HUES6 (cell line): Measurements from ENCODE around the gene NIT2.

ENCODE experiments used
- H3K27ac ChIP-seq: 2 replicates; pipeline ENCODE4 v1.7.0; 2013; ENCODE audit warnings: low read depth, mild to moderate bottlenecking, low read length, inconsistent platforms
- H3K27me3 ChIP-seq: 2 replicates; pipeline ENCODE4 v1.6.1; 2013; ENCODE audit warnings: low read length; ENCODE audit not compliant: control insufficient read depth, insufficient read depth
- H3K36me3 ChIP-seq: 2 replicates; pipeline ENCODE4 v1.6.1; 2013; ENCODE audit warnings: low read length; ENCODE audit not compliant: control insufficient read depth, insufficient read depth
- H3K4me1 ChIP-seq: 2 replicates; pipeline ENCODE4 v1.6.1; 2013; ENCODE audit warnings: low read length; ENCODE audit not compliant: control insufficient read depth, insufficient read depth
- H3K4me3 ChIP-seq: 2 replicates; pipeline ENCODE4 v1.5.1; 2013; ENCODE audit warnings: low read depth, low read length
- H3K9ac ChIP-seq: one replicate; pipeline ENCODE4 v1.6.1; 2013; ENCODE audit warnings: mild to moderate bottlenecking, low read length
- H3K9me3 ChIP-seq: 2 replicates; pipeline ENCODE4 v1.6.1; 2013; ENCODE audit warnings: low read depth, low read length; ENCODE audit not compliant: control insufficient read depth, insufficient read depth

NIT2 gene

GRCh38 chr3:100334488-100335351 lies at the start of gene NIT2:
NIT2 (plus strand) TSS chr3:100334757; CDS start chr3:100334792, 35 bp downstream.
- H3K36me3 ChIP-seq: peaks cover 9% of the 10 kb centered on the region; the same call in 1 of the 2 replicates
- peaks cover 13% of the 10 kb centered on the region for H3K4me1 ChIP-seq
- peak within 1 kb of the TSS; percentile 90 for H3K9ac ChIP-seq
- peak within 1 kb of the TSS; percentile 60 for H3K4me3 ChIP-seq
- no peaks in the 10 kb centered on the region for H3K9me3 ChIP-seq
- H3K27me3 ChIP-seq: no peaks in the 10 kb centered on the region
- H3K27ac ChIP-seq: peak within 1 kb of the TSS; percentile 84; the same call in 1 of the 2 replicates

GRCh38 chr3:100288288-100288894 lies 46.2 kb upstream of the NIT2 start:
- Histone ChIP-seq H3K36me3 (peaks cover 83% of the 10 kb centered on the region), H3K9ac (no peak overlapping the region)

DNA sequence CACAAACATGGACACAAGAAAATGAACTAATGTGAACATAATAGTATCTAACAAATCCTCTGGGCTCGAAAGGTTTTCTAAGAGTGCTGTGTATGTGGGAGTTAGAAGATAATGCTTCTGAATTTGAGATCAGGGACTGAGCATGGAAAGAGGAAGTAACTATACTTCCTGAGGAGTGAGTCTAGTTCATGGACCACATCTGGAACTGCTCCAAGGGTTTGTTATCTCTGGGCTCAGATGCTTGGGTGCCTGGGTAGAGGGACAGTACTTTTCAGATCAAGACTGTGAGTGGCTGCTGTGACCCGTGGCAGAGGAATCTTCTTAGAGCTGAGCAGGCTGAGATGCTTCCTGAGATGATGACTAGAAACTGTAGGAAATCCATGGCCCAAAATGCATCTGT lies 45.2 kb upstream of the NIT2 start:
- H3K27ac ChIP-seq: no peak overlapping the region
- peaks cover 83% of the 10 kb centered on the region for H3K36me3 ChIP-seq
- no peak overlapping the region for H3K4me3 ChIP-seq
- no peak overlapping the region for H3K9ac ChIP-seq
- H3K9me3 ChIP-seq: no peaks in the 10 kb centered on the region
- H3K27me3 ChIP-seq: no peaks in the 10 kb centered on the region
- no peaks in the 10 kb centered on the region for H3K4me1 ChIP-seq

More at GRCh38 chr3:100288288-100288894, 46.2 kb upstream of the NIT2 start:
- H3K4me3 ChIP-seq: no peak overlapping the region
- H3K27ac ChIP-seq: no peak overlapping the region
- H3K4me1 ChIP-seq: no peaks in the 10 kb centered on the region
- H3K27me3 ChIP-seq: no peaks in the 10 kb centered on the region
- no peaks in the 10 kb centered on the region for H3K9me3 ChIP-seq

GRCh38 chr3:100295089-100295488 lies 39.5 kb upstream of the NIT2 start:
- H3K9ac ChIP-seq: no peak overlapping the region
- no peaks in the 10 kb centered on the region for H3K9me3 ChIP-seq
- H3K27ac ChIP-seq: no peak overlapping the region
- no peak overlapping the region for H3K4me3 ChIP-seq
- no peaks in the 10 kb centered on the region for H3K4me1 ChIP-seq
- no peaks in the 10 kb centered on the region for H3K27me3 ChIP-seq
- peaks cover 83% of the 10 kb centered on the region for H3K36me3 ChIP-seq

- Histone ChIP-seq H3K36me3 (peaks cover 81% of the 10 kb centered on the region), H3K9ac (no peak overlapping the region), H3K4me1 (no peaks in the 10 kb centered on the region), H3K9me3 (no peaks in the 10 kb centered on the region), H3K4me3 (no peak overlapping the region), H3K27ac (no peak overlapping the region), H3K27me3 (no peaks in the 10 kb centered on the region)
Measured at GRCh38 chr3:100297784-100298183, 36.8 kb upstream of the NIT2 start.

DNA sequence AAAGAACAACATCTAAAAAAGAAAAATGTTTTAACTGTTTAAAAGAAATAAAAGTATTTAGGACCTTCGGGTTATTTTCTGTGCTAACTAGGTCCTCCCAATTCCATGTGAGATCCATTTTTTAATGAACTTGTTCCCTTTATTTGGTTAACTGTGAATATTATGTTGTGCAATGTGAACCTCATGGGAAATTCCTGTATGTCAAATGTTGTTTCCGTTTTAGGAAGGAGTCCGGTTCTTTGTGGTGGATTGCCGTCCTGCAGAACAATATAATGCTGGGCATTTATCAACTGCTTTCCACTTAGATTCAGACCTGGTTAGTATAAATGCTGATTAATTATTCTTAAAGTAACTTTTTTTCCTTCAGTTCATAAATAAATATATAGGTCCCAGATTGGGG lies 35.5 kb upstream of the NIT2 start:
- Histone ChIP-seq H3K9me3 (no peaks in the 10 kb centered on the region), H3K27me3 (no peaks in the 10 kb centered on the region), H3K36me3 (peaks cover 86% of the 10 kb centered on the region)

GRCh38 chr3:100306695-100307094 lies 27.9 kb upstream of the NIT2 start:
- Histone ChIP-seq H3K27me3 (no peaks in the 10 kb centered on the region), H3K36me3 (peaks cover 84% of the 10 kb centered on the region), H3K9ac (no peak overlapping the region)

More for the DNA sequence above, 35.5 kb upstream of the NIT2 start:
- Histone ChIP-seq H3K4me1 (no peaks in the 10 kb centered on the region), H3K9ac (no peak overlapping the region), H3K4me3 (no peak overlapping the region), H3K27ac (no peak overlapping the region)

GRCh38 chr3:100310355-100310965 lies 24.1 kb upstream of the NIT2 start:
- H3K4me1 ChIP-seq: no peaks in the 10 kb centered on the region
- H3K9me3 ChIP-seq: no peaks in the 10 kb centered on the region
- no peak overlapping the region for H3K9ac ChIP-seq
- no peaks in the 10 kb centered on the region for H3K27me3 ChIP-seq
- H3K27ac ChIP-seq: no peak overlapping the region
- H3K4me3 ChIP-seq: no peak overlapping the region
- peaks cover 57% of the 10 kb centered on the region for H3K36me3 ChIP-seq

More at GRCh38 chr3:100306695-100307094, 27.9 kb upstream of the NIT2 start:
- no peak overlapping the region for H3K4me3 ChIP-seq
- no peaks in the 10 kb centered on the region for H3K4me1 ChIP-seq
- no peak overlapping the region for H3K27ac ChIP-seq
- H3K9me3 ChIP-seq: no peaks in the 10 kb centered on the region

DNA sequence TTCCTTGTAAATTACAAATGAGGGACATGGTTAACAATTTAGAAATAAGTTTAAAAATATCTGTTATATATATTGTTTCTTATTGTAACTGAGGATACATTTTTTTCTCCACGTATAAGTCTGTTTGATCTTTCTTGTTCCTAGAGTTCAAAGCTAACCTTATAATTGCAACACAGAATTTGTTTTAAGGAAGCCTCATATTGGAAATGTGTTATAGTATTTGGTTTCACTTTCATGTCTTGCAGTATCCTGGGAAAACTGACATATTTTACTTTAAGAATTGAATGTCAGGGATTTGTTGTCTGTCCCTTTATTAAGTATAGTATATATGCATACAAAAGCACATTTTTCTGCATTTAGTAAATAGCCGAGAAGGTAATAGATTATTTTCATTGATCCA lies 23.5 kb upstream of the NIT2 start:
- Histone ChIP-seq H3K4me3 (no peak overlapping the region), H3K36me3 (peaks cover 57% of the 10 kb centered on the region), H3K27ac (no peak overlapping the region), H3K4me1 (no peaks in the 10 kb centered on the region), H3K9ac (no peak overlapping the region), H3K27me3 (no peaks in the 10 kb centered on the region), H3K9me3 (no peaks in the 10 kb centered on the region)

GRCh38 chr3:100316641-100317069 lies 17.9 kb upstream of the NIT2 start:
- H3K4me3 ChIP-seq: no peak overlapping the region
- H3K9me3 ChIP-seq: no peaks in the 10 kb centered on the region
- no peak overlapping the region for H3K9ac ChIP-seq
- no peaks in the 10 kb centered on the region for H3K4me1 ChIP-seq
- peaks cover 51% of the 10 kb centered on the region for H3K36me3 ChIP-seq
- H3K27me3 ChIP-seq: no peaks in the 10 kb centered on the region
- no peak overlapping the region for H3K27ac ChIP-seq

DNA sequence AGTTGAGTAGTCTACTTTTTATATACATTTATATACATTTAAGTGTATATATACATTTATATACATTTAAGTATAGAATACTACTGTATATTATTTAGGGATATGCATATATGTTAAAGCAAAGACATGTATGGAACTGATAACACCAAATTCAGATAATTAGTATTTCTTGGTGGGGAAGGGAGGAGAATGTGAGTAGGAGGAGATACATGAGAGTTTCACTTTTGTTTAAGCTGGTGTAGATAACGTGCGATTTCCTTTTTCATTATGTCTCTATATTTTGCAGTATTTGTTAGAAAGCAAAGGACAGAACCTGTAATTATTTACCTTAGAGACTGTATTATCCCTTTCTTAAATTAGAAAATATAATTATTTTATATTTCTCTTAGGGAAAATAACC lies 16.6 kb upstream of the NIT2 start:
- Histone ChIP-seq H3K36me3 (peaks cover 51% of the 10 kb centered on the region), H3K27ac (no peak overlapping the region), H3K9ac (no peak overlapping the region), H3K27me3 (no peaks in the 10 kb centered on the region), H3K4me1 (no peaks in the 10 kb centered on the region), H3K4me3 (no peak overlapping the region), H3K9me3 (no peaks in the 10 kb centered on the region)
